Activated naive CD4-positive, alpha-beta T cell treated with anti-CD3 and anti-CD28 coated beads, Interleukin-2, amount 50 U/mL, for 72 hours (primary cell): Measurements from ENCODE around the gene PRR35. TPM values are rescaled to one million over a fixed set of nuclear protein-coding genes. Genes with fewer than 3 reads are reported as not detected.
A peak's percentile ranks its signal among the peaks of the same experiment; 100 is the strongest.

Source experiments
- ATAC-seq, 2 donors: fragments of 150-1000 bp; cut with Tn5 transposase; 2 replicates each; pipeline ENCODE4 v1.10.0; 2021; ENCODE audit warnings: mild to moderate bottlenecking in 2 of 2, moderate library complexity in 2 of 2
- DNase-seq, 2 donors: peaks; one replicate each; pipeline ENCODE4 v3.0.0; 2021 to 2022; ENCODE audit warnings: low spot score in 2 of 2
- H3K27ac Mint-ChIP-seq, 2 donors: one replicate each; pipeline ENCODE4 v1.8.0; 2022; ENCODE audit warnings: mild to moderate bottlenecking in 2 of 2, mixed read lengths in 2 of 2
- H3K36me3 Mint-ChIP-seq, 2 donors: one replicate each; pipeline ENCODE4 v1.8.0; 2022; ENCODE audit warnings: mixed read lengths in 2 of 2
- H3K9me3 Mint-ChIP-seq, 2 donors: one replicate each; pipeline ENCODE4 v1.8.0; 2022; ENCODE audit warnings: mixed read lengths in 2 of 2
- total RNA-seq, 2 donors: library from RNA; stranded (reverse); gene quantifications; one replicate each; pipeline ENCODE4 v1.2.3, GENCODE V29; 2022

PRR35 gene
- total RNA-seq, 2 donors from 2014 or later = not detected

- DNase-seq (peak in 1 of 2 donors; percentile 63), ATAC-seq (peak; percentile 57 to 62)
- Mint-ChIP-seq H3K36me3 (no peaks in the 10 kb centered on the region), H3K9me3 (no peaks in the 10 kb centered on the region), H3K27ac (peak within 1 kb of the TSS; percentile 55 to 71)
Measured at GRCh38 chr16:566475-567372, 6.5 kb downstream of the PRR35 start, which contains the start of gene NHLRC4. Gene NHLRC4 (plus strand): TSS chr16:567005. CDS start chr16:568048, 1,043 bp downstream.

- no peaks in the 10 kb centered on the region for H3K36me3 Mint-ChIP-seq
- DNase-seq (no peak), ATAC-seq (no peak)
- no peaks in the 10 kb centered on the region for H3K9me3 Mint-ChIP-seq
- H3K27ac Mint-ChIP-seq = peak overlapping the region in 1 of 2 donors; percentile 71
Measured at GRCh38 chr16:567373-568256, 7.4 kb downstream of the PRR35 start.

- no peak for DNase-seq
- Mint-ChIP-seq H3K36me3 (no peaks in the 10 kb centered on the region), H3K9me3 (no peaks in the 10 kb centered on the region), H3K27ac (peak overlapping the region; percentile 86 to 96)
- ATAC-seq = no peak
Measured at GRCh38 chr16:568401-569258, 8.4 kb downstream of the PRR35 start.

GRCh38 chr16:569445-570254 is 9.5 kb downstream of the PRR35 start, which contains the start of gene PIGQ:
Gene PIGQ (plus strand): TSS chr16:569968. CDS start chr16:574075, 4,107 bp downstream.
- Mint-ChIP-seq H3K36me3 (no peaks in the 10 kb centered on the region), H3K9me3 (no peaks in the 10 kb centered on the region), H3K27ac (peak within 1 kb of the TSS; percentile 86 to 97)
- peak; percentile 65 to 81 for ATAC-seq
- peak; percentile 70 to 71 for DNase-seq

- no peaks in the 10 kb centered on the region for H3K9me3 Mint-ChIP-seq
- H3K27ac Mint-ChIP-seq = no peak overlapping the region
- H3K36me3 Mint-ChIP-seq = no peaks in the 10 kb centered on the region
- ATAC-seq = no peak
- no peak for DNase-seq
Measured at GRCh38 chr16:572865-573650, 12.9 kb downstream of the PRR35 start.

- DNase-seq (no peak), ATAC-seq (no peak)
- Mint-ChIP-seq H3K36me3 (no peaks in the 10 kb centered on the region), H3K27ac (no peak overlapping the region), H3K9me3 (no peaks in the 10 kb centered on the region)
Measured at GRCh38 chr16:574021-574760, 14.0 kb downstream of the PRR35 start.

- no peak for DNase-seq
- no peak for ATAC-seq
- Mint-ChIP-seq H3K36me3 (no peaks in the 10 kb centered on the region), H3K27ac (no peak overlapping the region), H3K9me3 (no peaks in the 10 kb centered on the region)
Measured at GRCh38 chr16:575354-576196, 15.4 kb downstream of the PRR35 start.

GRCh38 chr16:576197-576822 is 16.1 kb downstream of the PRR35 start:
- ATAC-seq (no peak), DNase-seq (no peak)
- no peaks in the 10 kb centered on the region for H3K36me3 Mint-ChIP-seq
- H3K27ac Mint-ChIP-seq = no peak overlapping the region
- no peaks in the 10 kb centered on the region for H3K9me3 Mint-ChIP-seq

- no peaks in the 10 kb centered on the region for H3K9me3 Mint-ChIP-seq
- no peak for DNase-seq
- H3K27ac Mint-ChIP-seq = no peak overlapping the region
- H3K36me3 Mint-ChIP-seq = no peaks in the 10 kb centered on the region
- ATAC-seq = no peak
Measured at GRCh38 chr16:576823-577201, 16.6 kb downstream of the PRR35 start.

GRCh38 chr16:577796-578195 is 17.6 kb downstream of the PRR35 start:
- Mint-ChIP-seq H3K27ac (peak overlapping the region in 1 of 2 donors; percentile 50), H3K36me3 (no peaks in the 10 kb centered on the region)

GRCh38 chr16:578232-578869 is 18.2 kb downstream of the PRR35 start:
- no peak for ATAC-seq
- H3K36me3 Mint-ChIP-seq = no peaks in the 10 kb centered on the region
- DNase-seq = no peak
- no peak overlapping the region for H3K27ac Mint-ChIP-seq
- no peaks in the 10 kb centered on the region for H3K9me3 Mint-ChIP-seq

More at GRCh38 chr16:577796-578195, 17.6 kb downstream of the PRR35 start:
- no peak for DNase-seq
- H3K9me3 Mint-ChIP-seq = no peaks in the 10 kb centered on the region
- ATAC-seq = no peak

GRCh38 chr16:578870-579405 is 18.7 kb downstream of the PRR35 start:
- DNase-seq (peak; percentile 77 to 79), ATAC-seq (peak; percentile 91 to 94)
- Mint-ChIP-seq H3K9me3 (no peaks in the 10 kb centered on the region), H3K27ac (no peak overlapping the region), H3K36me3 (no peaks in the 10 kb centered on the region)
